GM18873 (cell line): ENCODE data around the gene SOBP.

ENCODE experiments used
- ATAC-seq: cut with Tn5 transposase; IDR thresholded peaks from one replicate; pipeline ENCODE4 v1.9.1; 2021; ENCODE audit warnings: mild to moderate bottlenecking, moderate library complexity, moderate number of reproducible peaks; ENCODE audit not compliant: unreplicated experiment, low FRiP score

SOBP gene

DNA sequence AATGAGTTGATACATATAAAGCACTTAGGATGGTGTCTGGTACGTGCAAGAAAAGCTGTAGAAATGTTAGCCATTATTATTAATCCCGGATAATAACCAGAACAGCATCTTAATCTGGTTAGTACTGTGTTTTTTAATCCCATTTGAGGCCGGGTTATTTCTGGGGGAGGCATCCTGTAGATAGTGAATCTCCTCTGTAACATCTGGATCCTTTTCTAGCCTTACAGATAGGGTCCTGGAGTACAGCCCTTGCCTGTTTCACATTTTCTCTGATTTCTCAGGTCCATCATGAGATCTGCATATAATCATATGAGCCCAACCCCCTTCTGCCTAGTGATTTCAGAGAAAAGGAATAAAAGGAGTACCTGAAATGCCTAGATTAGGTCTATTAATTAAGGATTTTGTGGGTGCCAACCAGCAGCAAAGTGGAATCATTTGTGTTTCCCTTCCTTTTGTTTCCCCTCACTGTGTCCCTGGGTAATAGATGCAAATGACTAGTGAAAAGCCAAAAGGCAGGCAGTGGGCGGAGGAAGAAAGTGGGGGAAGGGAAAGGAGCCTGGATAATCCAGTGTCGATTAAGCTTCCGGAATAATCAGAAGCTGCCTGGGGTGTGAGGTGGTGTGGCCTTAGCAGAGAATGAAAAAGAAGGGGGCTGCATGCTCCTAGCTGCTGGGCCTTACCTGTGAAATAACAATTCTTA, 88.9 kb downstream of the SOBP start:
- no peak for ATAC-seq

DNA sequence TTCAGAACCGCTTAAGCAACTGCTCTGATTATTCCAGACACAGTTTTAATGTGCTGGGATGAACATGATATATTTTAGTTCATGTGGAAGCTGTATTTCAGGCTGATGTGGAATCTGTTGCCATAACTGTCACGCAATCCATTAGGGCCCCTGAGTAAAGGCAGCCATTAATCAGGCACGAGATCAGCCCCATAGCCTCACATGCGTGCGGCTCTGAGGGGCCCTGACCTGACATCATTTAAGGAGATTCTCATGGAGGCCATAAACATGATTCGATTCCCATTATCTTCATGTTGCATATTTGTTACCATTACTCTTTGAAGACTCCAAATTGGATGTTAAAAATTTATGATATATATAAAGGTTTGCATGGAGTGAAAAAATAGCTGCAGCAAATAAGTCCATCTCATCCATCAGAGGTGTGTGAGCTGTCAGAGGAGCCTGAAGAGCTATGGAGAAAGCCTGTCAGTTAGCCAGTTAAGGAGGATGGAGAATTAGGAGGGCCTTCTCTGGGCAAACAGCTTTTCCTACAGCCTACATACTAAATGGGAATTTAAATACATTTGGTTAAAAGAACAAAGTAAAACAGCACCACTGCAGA, 89.6 kb downstream of the SOBP start:
- ATAC-seq, result no peak

DNA sequence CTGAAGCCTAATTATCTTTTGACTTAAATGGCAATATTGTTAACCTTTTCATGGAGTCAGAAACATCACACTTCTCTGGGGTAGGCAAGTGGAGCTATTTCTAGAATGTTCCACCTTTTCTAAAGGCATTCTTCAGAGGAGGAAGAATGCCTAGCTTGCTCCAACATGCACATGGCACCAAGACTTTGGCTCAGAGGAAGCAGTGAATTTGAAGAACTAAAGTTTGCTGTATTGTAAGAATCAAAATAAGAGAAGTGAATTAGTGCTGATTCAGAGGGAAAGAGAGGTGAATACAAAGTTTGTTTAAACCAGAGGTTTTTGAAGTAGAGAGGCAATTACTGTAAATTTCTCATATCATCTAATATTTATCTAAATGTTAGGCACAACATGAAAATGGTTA, 92.2 kb downstream of the SOBP start:
- ATAC-seq, result no peak

DNA sequence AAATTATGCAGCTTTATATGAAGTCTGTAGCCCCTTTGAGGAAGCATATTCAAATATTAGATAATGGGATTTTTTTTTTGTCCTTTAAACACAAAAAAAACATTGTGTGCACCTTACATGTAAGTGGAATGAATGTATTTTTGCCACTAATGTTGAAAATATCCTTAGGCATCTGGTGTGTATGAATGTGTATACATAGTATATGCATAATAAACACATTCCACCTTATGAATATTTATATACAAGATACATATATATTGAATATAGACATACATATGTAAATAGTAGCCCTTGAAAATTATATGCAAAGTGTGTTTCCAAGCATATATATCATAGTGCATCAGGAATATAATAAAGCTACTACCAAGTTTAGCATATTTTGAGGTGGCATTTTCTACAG, 94.8 kb downstream of the SOBP start:
- ATAC-seq, result no peak

DNA sequence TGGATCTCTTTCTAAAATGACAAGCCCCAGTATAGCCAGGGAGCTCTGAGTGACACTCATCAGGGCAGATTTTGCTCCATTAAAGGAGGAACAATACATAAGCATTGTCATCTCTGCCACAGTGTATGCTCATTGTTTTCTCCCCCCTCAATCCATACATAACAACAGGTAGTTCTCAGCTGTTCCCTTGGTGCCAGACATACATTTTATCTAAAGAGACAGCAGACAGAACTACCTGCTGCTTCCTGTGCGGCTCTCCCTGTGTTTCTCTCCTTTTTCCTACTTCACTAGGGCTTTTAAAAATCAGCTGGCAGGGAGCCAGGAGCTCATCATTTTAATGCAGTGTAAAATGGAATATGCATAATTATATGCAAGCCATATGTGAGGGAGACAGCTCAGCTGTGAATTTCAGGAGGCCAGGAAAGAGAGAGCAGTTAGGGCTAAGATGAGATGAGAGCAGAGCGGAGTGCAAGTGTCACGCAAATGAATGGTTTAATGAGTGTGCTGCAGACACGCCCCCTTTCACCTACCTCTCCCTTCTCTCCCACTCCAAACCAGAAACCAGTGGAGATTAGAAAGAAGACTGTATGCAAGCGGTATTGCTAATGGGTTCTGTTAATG, 96.0 kb downstream of the SOBP start:
- no peak for ATAC-seq

DNA sequence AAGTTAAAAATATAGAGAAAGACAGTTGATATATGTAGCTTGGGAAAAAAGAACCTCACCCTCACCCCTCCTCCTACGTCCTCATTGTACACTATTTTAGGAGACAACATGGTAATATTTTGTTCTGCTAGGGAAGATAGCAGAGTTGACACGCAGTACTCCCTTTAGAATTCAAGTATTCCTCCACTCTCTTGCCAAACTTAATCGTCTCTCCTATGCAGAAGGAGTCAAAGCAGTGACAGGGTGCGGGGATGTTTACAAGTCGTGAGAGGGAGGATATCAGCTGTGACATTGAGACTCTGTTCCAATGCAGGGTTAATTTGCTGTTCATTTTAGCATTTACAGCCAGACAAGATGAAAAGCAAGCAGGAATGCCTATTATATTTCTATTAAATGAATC, 97.5 kb downstream of the SOBP start:
- no peak for ATAC-seq

DNA sequence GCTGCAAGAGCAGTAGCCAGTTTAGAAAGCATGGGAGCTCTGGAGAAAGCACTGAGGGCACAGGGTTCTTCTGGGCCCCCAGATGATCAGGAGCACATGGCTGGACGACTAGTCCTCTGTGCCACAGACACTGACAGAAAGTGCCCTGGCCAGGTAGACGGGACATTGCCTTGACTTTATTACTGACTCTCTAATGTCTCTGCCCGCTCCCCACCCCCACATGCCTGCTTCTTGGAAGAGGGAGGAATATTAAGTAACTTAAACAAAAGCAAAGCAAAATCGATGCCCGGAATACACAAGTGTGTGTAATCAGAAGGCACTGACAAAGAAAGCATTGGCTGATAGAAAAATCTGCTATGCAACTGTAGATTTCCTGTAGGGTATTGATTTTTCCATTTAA, 99.3 kb downstream of the SOBP start:
- ATAC-seq, result no peak

DNA sequence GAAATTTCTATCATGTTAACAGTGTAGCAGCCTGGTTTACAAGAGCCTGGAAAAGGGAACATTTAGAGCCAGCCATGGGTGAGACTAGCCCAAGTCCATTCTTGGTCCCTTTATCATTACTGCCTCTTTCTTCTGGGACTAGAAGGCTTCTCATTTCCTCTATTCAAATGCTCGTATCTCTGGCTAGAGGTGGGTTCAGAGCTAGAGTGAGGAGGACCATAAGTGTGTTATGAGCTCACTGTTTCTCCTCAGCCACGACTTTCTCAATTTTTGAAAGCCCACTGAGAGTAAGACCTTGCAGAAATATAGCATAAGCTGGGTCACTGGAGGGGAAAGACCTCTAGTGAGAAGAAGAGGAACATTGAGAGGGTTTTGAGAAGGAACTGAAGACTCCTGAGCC, 100.0 kb downstream of the SOBP start:
- no peak for ATAC-seq

DNA sequence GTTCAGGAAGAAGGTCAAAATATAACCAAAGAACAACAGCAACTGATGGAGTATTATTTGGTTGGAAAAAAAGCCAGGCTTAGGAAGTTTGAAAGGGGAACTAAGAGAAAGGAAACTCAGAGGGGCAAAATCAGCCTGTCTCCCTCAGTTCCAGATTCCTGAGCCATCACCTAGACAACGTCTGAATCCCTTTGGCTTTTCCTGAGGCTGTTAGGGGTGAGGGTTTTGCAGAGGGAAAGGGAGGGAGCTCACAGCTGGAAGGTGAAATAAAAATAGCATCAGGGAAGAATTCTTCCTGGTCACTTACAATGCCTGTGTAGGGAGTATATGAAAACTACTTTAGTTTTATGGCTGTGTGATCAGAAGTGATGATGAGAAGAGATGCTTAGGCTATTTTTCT, 100.5 kb downstream of the SOBP start:
- ATAC-seq, result no peak

DNA sequence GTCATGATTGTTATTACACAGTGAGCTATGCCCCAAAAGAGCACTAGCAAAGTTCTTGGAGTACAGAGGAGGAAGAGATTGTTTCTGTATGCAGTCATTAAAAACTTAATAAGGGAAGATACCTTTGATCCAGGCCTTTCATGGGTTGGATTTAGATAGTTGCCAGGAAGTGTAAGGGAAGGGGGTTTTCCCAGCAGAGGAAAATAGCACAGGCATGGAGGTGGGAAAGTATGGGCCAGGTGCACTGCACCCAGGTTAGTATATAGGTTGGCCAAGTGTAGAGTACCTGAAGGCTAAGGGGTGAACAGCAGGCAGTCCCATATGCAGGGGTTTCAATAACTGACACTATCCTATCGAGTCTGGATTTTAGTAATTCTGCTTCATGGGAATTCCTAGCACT, 101.4 kb downstream of the SOBP start:
- no peak for ATAC-seq

DNA sequence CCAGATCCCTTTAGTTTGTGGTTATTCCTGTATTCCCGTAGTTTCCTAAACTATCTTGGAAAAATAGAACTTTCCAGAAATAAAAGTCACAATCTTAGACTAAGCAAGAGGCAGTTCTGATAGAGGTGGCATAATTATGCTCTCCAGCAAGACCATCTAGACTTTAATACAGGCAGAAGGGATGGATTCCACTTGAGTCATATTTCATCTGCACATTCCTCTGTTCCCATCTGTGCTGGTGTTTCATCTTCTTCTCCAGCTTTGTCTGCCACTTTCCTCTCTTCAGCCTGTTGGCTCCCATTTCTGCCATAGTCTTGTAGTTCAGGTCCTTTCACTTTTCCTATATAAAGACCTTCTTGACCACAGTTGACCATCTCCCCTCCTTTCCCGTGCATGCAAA, 102.9 kb downstream of the SOBP start:
- no peak for ATAC-seq

DNA sequence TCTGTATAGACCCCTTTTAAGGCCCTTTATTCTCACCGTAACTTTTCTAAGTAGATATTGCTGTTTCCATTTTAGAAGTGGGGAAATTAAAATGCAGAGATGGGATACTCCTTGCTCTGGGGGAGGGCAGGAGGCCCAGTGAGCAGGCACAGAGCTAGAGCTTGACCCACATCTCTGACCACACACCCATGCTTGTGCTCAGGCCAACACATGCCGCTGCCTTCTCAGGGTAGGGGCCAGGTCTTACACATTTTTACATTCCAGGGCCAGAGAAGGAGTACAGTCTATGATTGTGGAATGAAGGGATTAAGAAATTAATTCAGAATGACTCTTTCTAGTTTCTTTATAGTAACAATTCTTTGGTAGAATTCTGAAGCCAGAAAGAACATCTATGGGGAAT, 104.8 kb downstream of the SOBP start:
- ATAC-seq, result no peak

DNA sequence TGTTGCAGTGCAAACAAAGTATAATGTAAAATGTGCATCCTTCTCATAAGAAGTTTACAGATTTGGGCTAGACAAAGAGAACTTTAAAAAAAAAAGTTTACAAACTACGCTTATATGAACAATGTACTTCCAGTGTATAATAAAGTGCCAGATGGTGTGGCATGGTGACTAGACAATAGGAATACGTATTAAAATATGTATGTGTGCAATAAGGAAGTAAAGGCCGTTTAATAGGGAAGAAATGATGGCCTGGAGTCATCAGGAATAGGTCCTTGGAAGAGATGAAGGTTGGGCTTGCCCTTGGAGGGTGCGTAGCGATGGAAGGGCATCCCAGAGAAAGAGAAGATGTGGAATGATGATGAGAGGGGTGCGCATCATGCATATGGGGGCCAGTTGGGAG, 108.2 kb downstream of the SOBP start:
- ATAC-seq, result no peak

DNA sequence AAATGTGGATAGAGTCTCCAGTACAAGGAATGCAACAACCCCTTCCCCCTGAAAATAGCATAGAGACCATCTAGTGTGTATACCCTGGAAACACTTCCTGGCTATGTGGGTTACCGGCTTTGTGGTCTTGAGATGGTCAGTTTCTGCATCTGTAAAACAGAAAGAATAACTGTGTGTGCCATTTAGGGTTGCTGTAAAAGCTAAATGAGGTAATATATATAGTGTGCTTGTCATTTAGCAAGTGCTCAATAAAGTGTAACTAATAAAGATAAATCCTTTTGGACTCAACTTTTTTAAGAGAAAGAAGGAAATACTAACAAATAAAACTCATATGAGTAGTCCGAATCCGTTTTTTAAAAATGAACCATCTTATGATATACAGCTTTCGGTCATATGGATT, 109.1 kb downstream of the SOBP start:
- ATAC-seq, result no peak

DNA sequence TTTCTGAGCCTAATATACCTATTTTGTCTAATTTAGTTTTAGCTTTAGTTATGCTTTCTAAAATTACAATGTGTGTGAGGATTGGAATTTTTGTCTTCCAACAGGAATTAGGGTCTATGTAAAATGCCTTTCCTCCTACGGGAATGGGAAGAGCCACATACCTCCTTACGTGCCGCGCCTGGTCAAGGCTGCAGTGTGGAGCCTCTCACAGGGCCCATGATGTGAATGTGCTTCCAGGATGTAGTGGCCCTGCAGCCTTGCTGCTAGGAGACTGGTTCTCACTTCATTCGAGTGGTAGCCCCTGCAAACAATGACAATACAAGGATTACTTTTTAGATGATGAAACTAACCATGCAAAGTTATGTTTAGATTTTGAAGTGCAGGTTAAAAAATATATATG, 110.2 kb downstream of the SOBP start:
- no peak for ATAC-seq

DNA sequence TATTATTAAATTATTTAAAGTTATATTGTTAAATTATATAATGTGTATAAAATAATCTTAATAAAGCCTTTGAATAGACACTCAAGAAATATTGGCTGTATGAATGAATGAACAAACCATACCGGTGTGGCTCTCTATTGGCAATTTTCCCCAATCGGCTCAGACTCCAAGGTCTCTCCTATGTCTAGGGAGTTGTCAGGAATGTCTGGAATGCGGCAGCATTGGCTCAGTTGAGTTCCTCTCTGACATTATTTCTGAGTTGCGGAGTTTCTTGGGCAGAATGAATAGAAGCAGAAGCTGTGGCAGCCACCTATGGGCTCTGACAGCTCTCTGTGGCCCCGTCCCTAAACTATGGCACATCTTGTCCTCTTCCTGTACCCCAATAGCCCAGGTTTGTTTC, 111.0 kb downstream of the SOBP start:
- ATAC-seq, result no peak

DNA sequence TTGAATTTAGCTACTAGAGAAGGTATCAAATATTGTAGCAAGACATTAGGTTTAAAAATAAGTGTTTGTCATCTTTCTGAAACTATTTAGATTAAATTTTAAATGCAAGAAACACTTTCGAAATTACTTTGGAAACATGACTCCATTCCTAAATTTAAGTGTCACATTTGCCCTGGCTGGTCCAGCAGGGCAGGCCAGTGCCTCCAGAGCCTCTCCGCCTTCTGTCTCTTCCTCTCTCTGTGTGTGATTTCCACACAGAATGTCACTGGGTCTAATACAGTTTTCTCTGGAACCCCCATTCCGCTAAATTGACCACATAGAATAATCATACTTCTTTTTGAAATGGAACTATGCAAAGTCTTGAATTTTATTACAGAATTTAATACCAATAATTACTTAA, 111.5 kb downstream of the SOBP start:
- no peak for ATAC-seq

DNA sequence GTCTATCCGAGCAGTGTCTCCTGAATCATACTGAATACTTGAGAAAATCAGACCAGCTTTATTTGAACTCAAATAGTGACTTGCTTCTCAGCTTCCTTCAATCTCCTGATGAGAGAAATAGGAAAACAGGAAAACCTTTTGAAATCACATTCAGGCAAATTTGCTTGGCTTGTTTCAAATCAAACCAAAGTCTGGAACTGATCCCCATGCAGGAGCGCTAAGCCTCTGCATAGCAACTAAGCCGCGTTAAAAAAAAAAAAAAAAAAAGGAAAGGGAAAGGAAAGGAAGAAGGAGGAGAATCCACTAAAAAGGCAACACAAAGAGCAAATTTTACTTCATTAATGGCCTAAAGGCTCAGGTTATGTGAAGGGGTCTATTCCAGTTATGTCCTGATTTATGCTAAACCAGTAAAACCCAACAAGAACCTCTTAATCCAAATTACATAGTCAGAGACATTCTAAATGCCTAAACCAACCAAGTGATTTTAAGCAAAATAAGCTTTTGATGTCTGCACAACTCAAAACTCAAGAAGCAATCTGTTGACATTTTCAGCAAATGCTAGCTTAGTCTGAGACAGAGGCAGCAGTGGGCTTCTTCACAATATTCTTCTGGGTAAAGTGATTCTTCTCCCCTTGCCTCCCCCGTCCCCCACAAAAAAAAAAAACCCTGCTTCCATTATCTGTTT, 112.5 kb downstream of the SOBP start:
- ATAC-seq, result no peak

DNA sequence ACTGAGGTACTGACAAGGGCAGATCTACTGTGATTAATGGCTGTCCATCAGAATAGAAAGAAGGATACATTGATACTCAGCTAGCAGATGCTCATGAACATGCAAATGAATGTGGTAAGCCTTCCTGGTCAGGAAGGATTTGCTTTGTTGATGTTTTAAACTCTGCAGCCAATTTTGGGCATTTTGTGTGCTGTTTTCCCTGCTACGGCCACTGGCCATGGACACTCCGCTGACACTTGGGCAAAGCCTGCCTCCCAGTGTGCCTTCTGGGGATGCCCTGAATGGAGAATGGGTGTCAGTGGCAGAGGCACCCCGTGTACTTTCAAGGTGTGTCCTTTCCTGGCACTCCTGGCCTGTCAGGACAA, 113.1 kb downstream of the SOBP start:
- no peak for ATAC-seq

DNA sequence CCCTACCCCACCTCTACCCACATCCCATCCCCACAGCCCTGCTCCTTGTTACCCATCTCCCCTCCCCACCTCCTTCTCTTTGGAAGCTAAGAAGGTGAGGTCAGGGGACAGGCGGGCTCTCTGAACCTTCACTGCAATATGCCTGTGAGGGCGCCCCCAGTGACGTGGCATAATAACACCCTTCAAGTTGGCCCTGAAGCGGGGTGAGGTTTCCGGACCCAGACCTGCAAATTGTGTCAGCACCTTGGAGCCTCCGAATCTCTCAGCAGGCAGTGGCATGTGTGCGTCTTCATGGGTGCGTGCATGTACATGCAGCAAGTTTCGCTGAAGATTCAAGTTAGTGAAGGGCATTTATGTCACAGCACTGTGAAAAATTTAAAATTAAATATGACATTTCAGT, 114.6 kb downstream of the SOBP start:
- ATAC-seq, result no peak

DNA sequence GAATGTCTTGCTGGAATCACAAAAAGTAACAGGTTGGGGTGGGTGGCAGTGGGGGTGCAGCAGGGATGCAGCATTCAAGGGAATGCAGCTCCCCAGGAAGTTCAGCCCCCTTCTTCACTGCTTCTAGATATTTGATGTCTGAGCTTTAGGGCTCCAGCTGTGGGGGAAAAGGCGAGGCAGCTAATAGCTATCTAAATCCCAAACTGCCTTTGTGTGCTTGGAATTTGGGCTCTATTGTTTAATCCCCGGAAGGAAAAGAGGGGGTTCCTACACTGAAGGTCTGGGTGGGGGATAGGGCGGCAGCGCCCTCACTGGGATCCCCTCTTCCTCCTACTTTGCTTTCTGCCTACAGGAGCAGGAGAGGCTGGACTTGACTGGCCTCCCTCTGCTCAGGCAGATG, 116.5 kb downstream of the SOBP start:
- no peak for ATAC-seq

DNA sequence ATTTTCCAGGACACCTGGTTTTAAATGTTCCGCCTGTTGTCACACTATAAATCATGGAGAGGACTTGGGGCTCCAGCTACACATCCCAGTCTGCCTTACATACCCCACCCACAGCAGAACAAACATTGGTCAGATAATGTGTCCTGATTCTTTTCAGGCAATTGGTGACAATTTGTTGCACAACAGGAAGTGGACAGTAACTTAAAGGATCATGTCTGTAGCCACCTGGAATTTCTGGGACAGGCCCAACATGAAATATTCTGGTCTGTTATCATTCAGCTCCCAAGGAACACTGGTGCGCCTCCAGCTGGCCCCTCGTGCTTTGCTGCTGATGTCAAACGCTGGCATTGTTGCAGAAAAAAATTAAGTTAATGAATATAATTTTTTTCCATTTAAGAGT, 117.2 kb downstream of the SOBP start:
- no peak for ATAC-seq
